Activated naive CD4-positive, alpha-beta T cell treated with Interleukin-2 at 50 U/mL for 16 hours (primary cell): Measurements from ENCODE around the gene IL6R.

Experiments
- DNase-seq: peaks from one replicate; pipeline ENCODE4 v3.0.0-alpha.2; 2020

Gene IL6R

GRCh38 chr1:154427173-154428139, 22.3 kb downstream of the IL6R start:
- no peak for DNase-seq

GRCh38 chr1:154429118-154429517, 24.0 kb downstream of the IL6R start:
- no peak for DNase-seq

GRCh38 chr1:154429841-154430611, 24.9 kb downstream of the IL6R start:
- no peak for DNase-seq

GRCh38 chr1:154430903-154431302, 25.8 kb downstream of the IL6R start:
- DNase-seq = no peak

GRCh38 chr1:154431586-154432373, 26.6 kb downstream of the IL6R start:
- DNase-seq = peak; percentile 77

GRCh38 chr1:154433161-154433764, 28.1 kb downstream of the IL6R start:
- peak; percentile 50 for DNase-seq

GRCh38 chr1:154434346-154435085, 29.4 kb downstream of the IL6R start:
- DNase-seq = no peak

GRCh38 chr1:154435599-154436200, 30.6 kb downstream of the IL6R start:
- DNase-seq = no peak

- DNase-seq = no peak
Measured at GRCh38 chr1:154436433-154436832, 31.3 kb downstream of the IL6R start.

GRCh38 chr1:154440036-154440804, 35.1 kb downstream of the IL6R start:
- no peak for DNase-seq

- no peak for DNase-seq
Measured at GRCh38 chr1:154441241-154441888, 36.2 kb downstream of the IL6R start.

- DNase-seq = no peak
Measured at GRCh38 chr1:154442006-154442740, 37.0 kb downstream of the IL6R start.

- DNase-seq = no peak
Measured at GRCh38 chr1:154443274-154444013, 38.3 kb downstream of the IL6R start.

GRCh38 chr1:154445040-154445472, 39.9 kb downstream of the IL6R start:
- DNase-seq = peak; percentile 32

GRCh38 chr1:154446292-154446691, 41.1 kb downstream of the IL6R start:
- no peak for DNase-seq

GRCh38 chr1:154446789-154447188, 41.6 kb downstream of the IL6R start:
- no peak for DNase-seq

- no peak for DNase-seq
Measured at GRCh38 chr1:154448331-154448811, 43.2 kb downstream of the IL6R start.

GRCh38 chr1:154453161-154453560, 48.0 kb downstream of the IL6R start:
- DNase-seq = no peak
